Tongue (tissue), 2 donors: ENCODE results near the gene ABI1. TPM values are rescaled to one million over a fixed set of nuclear protein-coding genes. Genes with fewer than 3 reads are reported as not detected.
"Not testable (repeated sequence)": the region's sequence is repeated elsewhere in the genome, so short reads cannot be mapped to it uniquely, and the experiment has no call there.

ENCODE experiments used
- DNase-seq: peaks from one replicate; pipeline ENCODE4 v3.0.0-alpha.2; 2015
- total RNA-seq: library from RNA; depleted of rRNA; stranded (reverse); fragments of >200 nt; gene quantifications from one replicate; pipeline ENCODE4 v1.2.3, GENCODE V29; 2014

The ABI1 gene
- total RNA-seq, result 44.1 TPM

DNA sequence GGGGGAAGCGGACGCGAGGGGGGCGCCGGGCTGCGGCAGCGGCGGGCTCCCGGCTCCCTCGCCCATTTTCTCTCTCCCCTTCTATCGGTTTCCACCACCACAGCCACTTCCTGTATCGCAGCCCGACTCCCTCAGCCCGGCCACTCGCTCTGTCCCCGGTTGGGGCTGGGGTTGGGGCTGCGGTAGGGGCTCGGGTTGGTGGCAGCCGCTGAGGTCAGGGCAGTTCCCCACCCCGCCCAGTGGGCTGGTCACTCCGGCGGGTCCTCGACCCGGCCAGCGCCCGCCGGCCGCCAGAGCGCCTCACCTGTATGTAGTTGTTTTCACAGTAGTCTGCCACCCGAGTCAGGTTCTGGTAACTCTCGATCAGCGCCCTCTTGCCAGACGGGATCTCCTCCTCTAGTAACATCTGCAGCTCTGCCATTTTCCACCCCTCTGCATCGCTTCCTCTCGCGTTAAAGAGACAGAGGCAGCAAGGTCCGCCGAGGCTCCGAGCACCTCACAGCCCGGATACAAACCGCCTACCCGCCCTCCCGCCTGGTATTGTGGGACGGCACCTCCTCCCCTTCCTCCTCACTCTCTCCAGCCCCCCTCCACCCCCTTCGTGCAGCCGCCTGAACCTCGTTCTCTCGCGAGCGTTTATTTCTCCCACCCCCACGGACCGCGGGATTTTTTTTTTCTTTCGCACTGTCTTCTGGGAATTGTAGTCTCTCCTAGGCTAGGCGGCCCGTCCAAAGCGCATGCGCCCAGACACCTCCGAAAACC lies at the start of gene ABI1:
ABI1 (minus strand) TSS at position 516 of the 762 bp plus-strand sequence; CDS start at position 421, 95 bp downstream.
- DNase-seq, result peak; percentile 100

DNA sequence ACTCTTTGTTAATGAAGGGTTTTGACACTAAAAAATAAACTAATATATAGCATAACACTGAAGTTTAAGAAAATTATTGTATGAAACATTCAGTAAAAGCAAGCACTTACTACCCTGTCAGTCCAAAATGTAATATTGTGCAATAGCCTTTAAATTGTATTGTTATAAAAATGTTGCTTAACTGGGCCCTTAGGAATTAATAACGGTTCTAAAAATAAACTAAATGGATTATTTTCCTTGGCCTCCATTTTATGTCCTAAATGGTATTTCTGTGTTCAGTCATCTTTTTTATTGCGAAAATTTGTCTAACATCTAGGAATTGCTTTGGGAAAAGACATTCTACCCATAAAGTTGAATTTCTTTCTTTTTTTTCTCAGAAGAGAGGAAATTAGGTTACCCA lies 49.0 kb upstream of the ABI1 start:
- no peak for DNase-seq

DNA sequence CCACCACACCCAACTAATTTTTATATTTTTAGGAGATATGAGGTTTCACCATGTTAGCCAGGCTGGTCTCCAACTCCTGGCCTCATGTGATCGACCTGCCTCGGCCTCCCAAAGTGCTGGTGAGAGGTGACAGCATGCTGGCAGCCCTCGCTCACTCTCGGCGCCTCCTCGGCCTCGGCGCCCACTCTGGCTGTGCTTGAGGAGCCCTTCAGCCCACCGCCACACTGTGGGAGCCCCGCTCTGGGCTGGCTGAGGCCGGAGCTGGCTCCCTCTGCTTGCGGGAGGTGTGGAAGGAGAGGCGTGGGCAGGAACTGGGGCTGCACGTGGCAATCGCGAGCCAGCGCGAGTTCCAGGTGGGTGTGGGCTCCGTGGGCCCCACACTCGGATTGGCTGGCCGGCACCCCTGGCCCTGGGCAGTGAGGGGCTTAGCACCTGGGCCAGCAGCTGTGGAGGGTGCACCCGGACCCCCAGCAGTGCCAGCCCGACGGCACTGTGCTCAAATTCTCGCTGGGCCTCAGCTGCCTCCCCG lies 44.6 kb upstream of the ABI1 start:
- DNase-seq, result not testable (repeated sequence)

DNA sequence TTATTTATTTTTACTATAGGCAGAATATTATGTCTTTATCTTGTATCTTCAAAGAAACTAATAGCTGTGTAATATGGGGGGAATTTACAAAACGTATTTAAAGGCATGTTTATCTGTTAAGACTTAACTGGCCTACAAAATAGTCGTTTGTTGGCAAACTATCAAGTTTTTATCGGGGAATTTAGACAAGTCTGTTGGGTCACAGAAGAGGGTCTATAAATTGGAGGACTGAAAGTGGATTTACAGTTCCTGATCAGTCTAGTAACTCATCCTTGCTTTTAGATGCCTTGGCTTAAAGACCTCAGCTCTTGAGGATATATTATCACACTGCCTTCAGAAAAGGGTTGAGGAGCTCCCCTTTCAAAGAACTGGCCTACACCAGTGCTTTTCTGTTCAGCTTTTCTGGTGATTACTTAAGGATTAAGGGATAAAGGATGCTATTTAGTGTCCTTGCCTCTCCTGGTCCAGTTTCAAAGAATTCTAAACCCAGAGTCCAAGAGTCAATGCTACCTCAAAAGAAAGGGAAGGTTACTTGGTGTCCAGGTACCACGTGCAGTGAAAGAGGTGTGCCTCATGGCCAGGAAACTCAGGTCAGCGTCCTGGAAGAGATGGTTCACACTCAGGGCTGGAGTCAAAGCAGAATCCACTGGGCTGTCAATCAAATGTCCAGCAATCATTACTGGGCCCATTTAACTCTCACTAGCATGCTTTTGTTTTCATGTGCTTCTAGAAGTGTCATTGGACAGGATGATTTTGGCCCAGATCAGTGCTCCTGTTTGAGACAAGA lies 42.9 kb upstream of the ABI1 start:
- no peak for DNase-seq

DNA sequence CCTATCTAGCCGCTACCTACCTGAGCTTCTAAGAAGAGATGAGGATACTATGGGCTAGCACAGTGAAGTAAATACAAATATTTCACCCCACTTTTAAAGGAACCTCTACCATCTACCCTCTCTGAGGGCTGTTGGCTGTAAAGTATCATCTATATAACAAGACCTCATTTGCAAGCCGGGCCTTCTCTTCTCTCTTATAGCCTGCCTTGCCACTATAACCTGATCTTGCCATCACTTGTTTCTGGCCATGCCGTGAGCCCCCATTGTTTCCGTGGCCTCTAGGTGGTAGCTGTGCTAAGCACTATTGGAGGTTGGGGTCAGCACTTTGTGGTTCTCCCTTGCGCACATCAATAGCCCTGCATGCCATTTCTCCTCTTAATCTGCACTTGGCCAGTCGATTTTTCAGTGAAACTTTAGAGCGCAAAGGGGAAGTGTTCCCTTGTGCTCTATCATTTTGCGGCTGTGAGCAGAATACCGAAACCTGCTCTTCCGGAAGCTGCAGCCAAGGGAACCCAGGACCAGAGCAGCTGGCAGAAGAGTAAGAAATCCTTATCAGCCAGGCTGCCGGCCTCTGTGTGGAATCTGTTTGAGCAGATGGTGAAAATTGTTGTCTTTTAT lies 31.7 kb upstream of the ABI1 start:
- DNase-seq, result peak; percentile 7

DNA sequence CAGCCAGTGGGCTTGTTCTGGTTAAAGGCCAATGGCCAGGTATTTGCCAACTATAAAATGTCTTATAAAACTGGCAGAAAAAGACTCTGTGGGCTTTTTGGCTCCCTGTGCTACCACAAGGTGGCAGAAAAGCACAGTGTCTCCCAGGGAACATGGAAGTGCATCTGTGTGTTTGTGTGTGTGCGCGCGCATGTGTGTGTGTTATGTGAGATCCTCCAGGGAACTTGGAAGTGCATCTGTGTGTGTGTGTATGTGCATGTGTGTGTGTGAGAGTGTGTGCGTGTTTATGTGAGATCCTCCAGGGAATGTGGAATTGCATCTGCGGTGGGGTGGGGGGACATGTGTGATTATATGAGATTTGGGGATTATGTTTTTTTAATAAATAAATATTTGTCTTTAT lies 30.2 kb upstream of the ABI1 start:
- DNase-seq, result peak; percentile 77

DNA sequence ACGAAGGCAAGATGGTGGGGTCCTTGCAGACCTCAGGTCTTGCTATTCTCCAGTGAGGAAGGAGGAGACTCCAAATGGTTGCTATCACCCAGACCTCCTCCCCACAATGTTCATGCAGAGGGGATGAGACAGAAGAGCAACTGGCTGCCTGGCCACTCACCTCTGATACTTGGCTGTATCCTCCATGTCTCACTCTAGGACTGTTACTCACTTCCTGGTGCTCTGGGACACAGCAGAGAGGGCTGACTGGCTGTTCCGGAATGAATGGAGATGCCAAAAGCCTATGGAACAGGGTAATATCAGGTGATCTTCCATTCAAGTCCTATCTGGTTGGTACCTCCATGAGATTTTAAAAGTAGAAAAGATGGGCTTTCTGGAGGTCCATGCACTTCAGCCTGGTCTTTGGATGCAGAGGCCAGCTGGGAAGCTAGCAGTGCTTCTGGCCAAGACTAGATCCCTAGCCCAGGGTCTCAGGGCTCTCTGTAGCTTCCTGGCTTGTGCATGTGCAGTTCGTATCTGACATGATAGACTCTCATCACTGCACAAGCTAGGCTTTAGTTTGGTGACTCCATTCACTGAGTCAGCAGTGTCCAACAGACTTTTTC lies 27.0 kb upstream of the ABI1 start:
- DNase-seq, result no peak

DNA sequence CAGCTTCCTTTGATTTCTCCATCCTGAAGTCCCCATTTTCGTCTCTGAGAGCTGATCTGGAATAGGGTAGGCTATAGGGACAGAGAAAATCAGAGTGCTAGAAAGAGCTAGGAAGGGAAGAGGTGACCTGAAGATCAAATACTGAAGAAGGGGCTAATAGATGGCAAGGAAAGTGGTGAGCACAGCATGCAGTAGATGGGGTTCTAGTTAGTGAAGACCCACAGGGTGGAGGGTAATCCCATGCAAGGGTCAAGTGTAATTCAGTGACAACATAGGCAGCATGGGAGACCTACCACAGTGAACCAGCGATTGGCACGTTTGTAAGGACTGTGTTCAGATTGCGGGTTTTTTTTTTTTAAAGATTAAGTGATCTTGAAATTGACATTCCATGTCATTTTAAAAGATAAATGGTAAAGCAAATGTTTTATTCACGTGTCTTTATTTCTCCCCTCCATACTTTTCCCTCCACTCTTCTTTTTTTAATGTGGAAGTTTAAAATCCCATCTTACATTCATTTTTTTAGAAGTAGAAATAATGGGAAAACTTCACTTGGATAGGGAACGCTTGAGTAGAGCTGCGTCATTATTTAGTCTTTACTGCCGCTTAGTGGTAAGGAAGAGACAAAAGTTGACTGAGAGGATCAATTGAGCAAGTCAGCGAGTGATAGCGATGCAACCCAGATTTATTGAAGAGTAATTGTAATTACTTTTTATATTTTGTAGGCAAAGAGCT lies 21.0 kb upstream of the ABI1 start:
- peak; percentile 78 for DNase-seq

DNA sequence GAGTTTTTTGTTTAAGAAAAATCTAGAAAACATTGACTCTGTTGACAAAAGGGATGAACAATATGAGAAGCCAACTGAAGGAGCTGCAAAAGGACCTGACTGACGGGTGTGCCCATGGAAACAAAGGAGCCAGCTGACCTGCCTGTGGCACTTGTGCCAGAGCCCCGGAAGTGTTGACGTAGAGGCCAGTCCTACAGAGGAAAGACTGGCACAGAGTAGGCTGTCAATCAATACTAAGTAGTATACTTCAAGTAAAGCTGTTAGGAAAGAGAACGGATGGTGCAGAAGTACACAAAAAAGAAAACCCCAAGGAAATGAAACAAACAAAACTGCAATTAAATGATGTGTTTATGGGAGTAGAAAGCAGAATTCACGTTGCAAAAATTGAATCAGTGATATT lies 19.0 kb upstream of the ABI1 start:
- DNase-seq, result no peak

DNA sequence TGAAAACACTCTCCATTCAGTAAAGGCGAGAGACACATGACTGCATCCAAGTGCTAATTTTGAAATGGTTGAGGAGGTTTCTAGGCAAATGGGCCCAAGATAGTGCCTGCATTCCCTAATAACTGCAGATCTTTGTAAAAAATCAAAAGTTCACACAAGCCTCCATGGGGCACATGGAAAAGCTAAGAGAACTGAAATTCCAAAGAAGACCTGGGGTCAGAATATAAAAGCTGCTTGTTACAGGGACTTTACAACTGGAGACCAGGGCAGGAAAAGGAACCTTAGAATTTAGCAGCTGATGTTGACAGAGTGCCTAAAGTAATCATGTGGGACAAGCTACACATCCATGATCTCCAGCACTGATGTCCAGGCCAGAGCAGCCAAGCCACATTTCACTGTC lies 10.0 kb upstream of the ABI1 start:
- no peak for DNase-seq

DNA sequence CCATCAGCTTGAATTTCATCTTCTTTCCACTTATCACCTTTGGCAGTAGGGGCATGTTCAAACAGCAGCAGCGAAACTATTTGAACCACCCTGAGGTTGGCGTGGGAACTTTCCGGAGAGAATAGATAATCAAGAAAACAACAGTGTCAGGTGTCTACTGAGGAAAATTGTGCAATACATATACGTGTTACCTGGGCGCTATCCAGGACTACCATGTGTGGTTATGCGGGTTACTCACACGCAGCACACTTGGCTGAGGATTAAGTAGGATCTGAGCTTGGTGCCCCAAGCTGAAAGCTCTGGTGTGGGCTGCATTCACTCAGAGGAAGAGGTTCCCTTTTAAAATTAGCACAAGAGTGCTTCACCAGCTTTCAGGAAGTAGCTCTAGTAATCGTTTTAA lies 8.8 kb upstream of the ABI1 start:
- DNase-seq, result peak; percentile 52

DNA sequence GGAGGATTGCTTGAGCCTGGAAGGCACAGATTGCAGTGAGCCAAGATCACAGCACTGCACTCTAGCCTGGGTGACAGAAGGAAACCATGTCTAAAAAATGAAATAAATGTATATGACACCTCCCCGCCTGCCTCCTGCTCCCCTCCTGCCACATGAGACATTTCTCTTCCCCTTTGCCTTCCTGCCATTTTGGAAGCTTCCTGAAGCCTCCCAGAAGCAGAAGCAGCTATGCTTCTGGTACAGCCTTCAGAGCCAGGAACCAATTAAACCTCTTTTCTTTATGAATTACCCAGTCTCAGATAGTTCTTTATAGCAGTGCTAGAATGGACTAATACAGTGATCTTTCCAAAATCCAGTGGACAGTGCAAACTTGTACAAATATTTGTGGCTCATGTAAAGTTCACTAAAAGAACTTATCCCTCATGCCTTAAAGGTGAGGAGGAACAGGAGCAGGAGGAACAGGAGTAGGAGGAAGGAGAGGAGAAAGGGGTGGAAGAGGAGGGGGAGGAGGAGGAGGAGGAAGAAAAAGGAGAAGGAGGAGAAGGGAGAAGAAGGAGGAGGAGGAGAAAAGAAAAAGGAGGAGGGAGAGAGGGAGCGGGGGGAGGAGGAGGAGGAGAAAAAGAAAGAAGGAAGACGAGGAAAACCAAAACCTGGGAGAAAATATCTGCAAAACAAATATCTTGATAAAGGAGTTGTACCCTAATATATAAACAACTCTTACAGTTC lies 2.8 kb upstream of the ABI1 start:
- DNase-seq, result no peak

DNA sequence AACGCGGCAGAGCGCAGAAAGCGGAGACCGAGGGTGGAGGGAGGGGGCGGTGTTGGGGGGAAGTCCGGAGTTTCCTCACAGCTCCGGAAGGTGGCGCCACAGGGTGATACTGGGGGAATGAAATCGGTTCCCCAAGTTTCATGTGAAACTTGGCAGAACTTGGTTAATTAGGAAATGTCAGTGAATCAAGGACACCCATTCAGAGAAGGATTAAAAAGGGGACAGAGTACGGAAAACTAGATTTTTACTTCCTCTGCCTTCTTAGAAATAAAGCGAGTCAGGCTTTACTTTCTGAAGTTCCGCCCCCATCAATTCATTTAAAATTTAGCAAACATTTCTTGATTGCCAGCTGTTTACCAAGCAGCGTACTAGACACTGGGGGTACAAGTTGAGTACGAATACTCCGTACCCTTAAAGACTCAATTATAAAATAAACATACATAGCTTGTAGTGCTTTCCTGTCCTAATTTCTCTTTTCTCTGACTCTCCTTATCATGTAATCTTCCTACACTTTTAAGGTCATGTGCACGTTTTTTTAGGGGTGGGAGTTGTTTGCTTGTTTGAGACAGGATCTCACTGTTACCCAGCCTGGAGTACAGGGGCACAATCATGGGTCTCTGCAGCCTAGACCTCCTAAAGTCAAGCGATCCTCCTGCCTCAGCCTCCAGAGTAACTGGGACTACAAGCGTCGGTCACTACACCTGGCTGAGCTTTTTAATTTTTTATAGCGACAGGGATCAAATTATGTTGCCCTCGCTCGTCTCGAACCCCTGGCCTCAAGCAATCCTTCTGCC lies 644 bp upstream of the ABI1 start:
- DNase-seq, result no peak

DNA sequence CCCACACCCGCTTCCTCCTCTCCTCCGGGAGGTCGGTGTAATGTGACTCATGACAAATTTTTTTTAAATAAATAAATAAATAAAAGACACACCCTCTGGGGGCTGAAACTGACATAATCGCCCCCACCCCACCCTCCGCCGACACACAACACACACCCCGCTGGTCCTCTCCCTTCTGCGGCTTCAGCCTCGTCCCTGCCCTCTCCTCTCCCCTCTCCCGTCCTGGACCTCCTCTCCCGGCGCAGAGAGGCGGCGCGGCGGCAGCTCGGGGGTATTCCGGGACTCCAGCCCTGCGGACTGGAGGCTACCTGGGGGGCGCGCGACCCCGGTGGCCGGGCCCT lies 686 bp downstream of the ABI1 start:
- peak; percentile 82 for DNase-seq

DNA sequence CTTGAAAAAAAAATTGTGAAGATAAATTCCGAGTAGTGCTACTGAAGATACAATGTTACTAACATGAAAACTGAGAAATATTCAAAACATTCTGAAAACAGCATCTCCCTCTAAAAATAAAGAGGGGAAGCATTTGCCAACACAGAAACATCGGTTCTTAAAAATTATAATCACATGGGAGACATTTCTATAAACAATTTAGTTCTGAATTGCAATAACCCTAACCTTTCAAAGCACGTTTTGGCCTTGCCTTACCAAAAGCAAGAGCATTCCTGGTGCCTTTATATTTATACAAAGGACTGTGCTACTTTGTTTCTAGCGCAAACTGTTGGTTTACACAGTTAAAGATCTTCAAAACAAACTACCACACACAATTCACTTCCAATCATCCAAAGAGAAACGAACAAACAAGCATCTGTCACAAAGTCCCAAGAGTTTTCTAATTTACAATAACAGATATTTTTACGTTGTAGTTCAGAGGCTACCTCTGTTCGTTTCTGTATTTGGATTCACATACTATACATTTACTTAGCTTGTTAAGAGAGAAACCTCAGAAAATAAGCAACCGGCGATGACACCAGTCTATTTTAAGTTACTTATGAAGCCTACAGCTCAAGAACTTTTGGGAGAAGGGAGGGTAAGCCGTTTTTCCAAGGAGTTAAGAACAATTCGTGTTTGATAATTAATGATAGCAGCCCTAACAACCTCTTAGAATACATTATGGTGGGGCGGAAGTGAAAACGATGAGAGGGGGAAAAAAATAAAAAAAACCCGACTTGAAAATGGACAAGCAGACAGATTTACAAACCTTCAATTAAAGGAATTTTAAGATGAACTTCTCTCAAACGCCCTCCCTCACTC lies 1.3 kb downstream of the ABI1 start:
- no peak for DNase-seq

DNA sequence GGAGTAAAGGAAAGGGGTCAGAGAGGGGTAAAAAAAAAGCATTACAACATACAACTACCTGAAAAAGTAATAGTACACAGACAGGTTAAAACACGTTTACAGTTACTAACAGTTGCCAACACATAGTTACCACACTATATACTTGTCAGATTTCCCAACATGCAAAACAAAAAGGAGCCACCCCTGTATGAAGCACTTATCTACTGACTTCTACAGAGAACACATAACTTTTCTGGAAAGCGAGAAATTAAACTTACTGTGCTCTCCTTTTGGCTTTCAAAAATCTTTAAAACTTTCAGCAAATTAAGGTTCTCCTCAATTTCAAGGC lies 2.1 kb downstream of the ABI1 start:
- peak; percentile 28 for DNase-seq

DNA sequence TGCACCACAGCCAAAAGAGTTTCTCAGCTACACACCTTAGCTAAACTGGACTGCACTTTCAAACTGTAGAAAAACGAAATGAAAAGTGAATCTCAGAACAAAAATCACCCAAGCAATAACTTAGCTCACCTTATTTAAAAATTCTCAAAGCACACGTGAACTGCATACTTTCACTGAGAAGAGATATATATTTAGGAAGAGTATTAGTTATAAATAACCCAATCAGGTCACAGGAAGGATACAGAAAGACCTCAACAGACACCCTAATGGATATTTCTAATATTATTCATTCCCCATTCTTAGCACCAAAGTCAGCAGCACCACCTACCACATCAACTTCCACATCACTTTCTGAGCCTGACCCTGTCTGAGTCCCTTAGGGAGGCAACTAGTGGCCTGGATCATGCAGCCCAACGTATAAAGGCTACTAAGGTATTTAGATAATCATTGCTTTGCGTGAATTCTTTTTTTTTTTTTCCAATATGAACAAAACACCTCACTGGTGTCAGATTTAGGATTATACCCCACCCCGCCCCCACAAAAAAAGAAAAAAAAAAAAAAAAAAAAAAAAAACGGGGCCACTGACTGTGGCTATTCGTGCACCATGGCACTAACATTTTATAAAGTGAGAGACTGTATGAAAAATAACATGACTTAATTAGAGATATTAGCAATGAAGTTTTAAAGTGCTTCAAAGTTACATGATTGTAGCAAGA lies 2.6 kb downstream of the ABI1 start:
- no peak for DNase-seq

DNA sequence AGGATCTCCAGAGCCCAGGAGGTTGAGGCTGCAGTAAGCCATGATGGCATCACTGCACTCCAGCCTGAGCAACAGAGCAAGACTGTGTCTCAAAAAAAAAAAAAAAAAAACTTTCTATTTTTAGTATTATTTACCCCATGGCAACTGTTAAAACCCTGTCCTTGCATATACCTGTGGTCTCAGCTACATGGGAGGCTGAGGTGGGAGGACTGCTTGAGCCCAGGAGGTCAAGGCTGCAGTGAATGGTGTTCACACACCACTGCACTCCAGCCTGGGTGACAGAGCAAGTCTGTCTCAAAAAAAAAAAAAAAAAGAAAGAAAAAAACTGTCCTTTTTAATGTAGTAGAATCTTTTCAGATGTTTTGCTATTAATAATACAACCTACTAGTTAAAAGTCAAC lies 3.2 kb downstream of the ABI1 start:
- not testable (repeated sequence) for DNase-seq

DNA sequence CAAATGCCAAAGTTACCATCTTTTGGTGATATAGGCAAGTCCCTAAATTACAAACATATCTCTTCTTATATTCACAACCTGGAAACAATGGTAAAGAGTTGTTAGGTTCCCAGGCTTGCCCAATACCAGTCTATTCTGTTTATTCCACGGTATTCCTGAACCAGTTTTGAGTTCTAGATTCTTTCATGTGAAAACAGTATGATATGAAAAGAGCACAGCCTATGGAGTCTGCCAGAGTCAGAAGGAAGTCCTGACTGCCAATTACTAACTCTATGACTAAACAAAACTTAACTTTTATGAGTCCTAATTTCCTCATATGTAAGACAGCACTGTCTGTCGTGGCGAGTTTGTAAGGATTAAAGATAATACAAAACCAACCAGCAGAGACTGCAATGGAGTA lies 5.6 kb downstream of the ABI1 start:
- DNase-seq, result no peak
